ENCODE results near the gene ADARB1. TPM values are rescaled to one million over a fixed set of nuclear protein-coding genes. Genes with fewer than 3 reads are reported as not detected.

The ADARB1 gene
- total RNA-seq, 1 donor from 2014 or later, result 35.0 TPM

- intact Hi-C loops (cut with DNase I), result no loop called here
- no peak for DNase-seq (ENCODE audit: low spot score)
These were observed 94.6 kb downstream of the ADARB1 start for GRCh38 chr21:45169001-45169400.

DNA sequence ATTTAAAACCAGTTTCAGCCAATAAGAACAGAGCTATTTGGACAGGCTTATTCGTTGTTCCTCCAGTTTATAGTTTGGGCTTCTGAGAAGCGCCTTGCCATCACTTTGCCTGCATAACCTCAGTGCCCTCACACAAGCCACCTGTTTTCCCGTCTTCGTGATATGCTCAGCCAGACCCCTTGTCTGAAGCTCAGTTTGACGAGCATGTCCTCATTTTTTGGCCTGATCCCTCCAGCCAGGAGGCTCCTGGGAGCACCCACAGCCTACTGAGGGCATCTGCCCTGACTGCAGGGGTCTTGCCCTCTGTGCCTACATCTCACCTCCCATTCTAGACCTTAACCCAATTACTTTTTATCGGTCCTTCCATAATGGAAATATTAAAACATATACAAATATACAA lies 95.3 kb downstream of the ADARB1 start:
- no peak for DNase-seq (ENCODE audit: low spot score)
- intact Hi-C loops (cut with DNase I), result loop anchor here (10.0 kb wide), 1 partner anchor 605 kb away; no protein-coding TSS in a partner anchor
- no peak for ATAC-seq

More at GRCh38 chr21:45169001-45169400, 94.6 kb downstream of the ADARB1 start:
- no peak for ATAC-seq

GRCh38 chr21:45170987-45171386 lies 96.6 kb downstream of the ADARB1 start:
- intact Hi-C loops (cut with DNase I), result loop anchor here (10.0 kb wide), 1 partner anchor 604 kb away; no protein-coding TSS in a partner anchor
- DNase-seq (ENCODE audit: low spot score), result no peak
- ATAC-seq, result no peak

- no peak for ATAC-seq
- intact Hi-C loops (cut with DNase I), result loop anchor here (10.0 kb wide), 1 partner anchor 602 kb away; no protein-coding TSS in a partner anchor
- DNase-seq (ENCODE audit: low spot score), result no peak
These were observed 98.0 kb downstream of the ADARB1 start for GRCh38 chr21:45172420-45172819.

DNA sequence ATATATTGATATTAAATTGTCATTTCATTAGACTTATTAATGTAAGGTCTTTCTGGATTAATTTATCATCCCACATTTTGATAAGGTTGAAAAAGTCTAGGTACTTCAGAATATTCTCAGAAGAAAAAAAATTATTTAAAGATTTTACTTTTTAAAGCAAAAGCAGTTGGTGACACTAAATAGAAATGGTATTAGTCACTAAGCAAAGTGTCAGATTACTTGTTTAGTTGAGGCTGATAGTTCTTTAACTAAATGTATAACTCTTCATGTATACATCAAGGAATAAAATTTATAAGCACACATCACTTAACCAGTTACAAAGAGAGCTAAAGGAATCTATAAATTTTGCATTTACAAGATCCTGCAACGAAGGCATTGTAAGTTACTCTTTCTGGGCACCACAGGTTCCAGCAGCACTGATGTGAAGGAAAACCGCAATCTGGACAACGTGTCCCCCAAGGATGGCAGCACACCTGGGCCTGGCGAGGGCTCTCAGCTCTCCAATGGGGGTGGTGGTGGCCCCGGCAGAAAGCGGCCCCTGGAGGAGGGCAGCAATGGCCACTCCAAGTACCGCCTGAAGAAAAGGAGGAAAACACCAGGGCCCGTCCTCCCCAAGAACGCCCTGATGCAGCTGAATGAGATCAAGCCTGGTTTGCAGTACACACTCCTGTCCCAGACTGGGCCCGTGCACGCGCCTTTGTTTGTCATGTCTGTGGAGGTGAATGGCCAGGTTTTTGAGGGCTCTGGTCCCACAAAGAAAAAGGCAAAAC lies 101.1 kb downstream of the ADARB1 start:
- ATAC-seq, result no peak

GRCh38 chr21:45176141-45176540 lies 101.8 kb downstream of the ADARB1 start:
- DNase-seq (ENCODE audit: low spot score) (no peak), ATAC-seq (no peak)
- intact Hi-C loops (cut with DNase I), result loop anchor here (10.0 kb wide), 1 partner anchor 599 kb away; no protein-coding TSS in a partner anchor

More for the DNA sequence above, 101.1 kb downstream of the ADARB1 start:
- intact Hi-C loops (cut with DNase I), result loop anchor here (10.0 kb wide), 1 partner anchor 599 kb away; no protein-coding TSS in a partner anchor
- no peak for DNase-seq (ENCODE audit: low spot score)

DNA sequence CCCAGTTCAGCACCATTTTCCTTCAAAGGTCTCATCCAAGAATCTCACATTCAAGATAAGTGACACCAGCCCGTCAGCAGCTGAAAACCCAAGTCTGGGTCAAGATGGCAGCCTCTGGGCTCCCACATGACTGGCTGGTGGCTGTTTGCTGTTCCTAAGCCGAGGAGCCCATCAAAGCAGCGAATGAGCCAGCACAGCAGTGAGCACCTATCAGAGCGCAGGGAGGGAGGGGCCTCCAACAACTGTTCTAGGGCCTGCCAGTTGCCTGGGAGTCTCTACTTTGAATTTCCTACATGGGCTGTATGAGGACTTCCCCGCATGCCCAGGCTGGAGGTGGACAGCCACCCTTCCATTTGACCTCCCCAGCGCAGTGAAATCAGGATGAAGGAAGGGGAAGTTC lies 102.7 kb downstream of the ADARB1 start:
- DNase-seq (ENCODE audit: low spot score) (no peak), ATAC-seq (no peak)
- intact Hi-C loops (cut with DNase I), result loop anchor here (10.0 kb wide), 1 partner anchor 598 kb away; no protein-coding TSS in a partner anchor

DNA sequence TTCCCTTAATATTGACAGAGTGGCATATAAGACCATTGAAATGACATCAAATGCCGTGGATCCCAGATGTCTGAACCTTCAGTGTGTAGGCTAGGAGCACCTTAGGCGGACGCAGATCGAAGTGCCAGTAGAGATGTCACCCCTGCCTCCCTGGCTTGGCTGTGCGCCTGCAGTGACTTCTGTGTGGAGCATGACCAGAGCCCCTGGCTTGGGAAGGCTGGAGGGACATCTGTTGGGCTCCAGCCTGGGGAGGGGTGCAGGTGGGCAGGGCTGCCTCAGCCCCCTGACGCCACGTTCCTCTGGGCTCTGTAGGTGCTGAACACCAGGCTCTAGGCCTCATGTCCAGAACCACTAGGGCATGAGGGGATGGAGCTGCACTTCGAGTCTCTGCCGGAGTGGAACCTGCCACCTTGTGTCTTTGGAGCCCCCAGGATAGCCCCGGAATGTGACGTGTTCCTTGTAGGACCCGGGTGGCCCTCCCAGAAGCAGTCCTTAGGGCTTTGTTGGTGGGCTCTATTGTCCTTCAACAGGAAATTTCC lies 103.8 kb downstream of the ADARB1 start:
- ATAC-seq (no peak), DNase-seq (ENCODE audit: low spot score) (no peak)
- intact Hi-C loops (cut with DNase I), result loop anchor here (10.0 kb wide), 1 partner anchor 597 kb away; no protein-coding TSS in a partner anchor

DNA sequence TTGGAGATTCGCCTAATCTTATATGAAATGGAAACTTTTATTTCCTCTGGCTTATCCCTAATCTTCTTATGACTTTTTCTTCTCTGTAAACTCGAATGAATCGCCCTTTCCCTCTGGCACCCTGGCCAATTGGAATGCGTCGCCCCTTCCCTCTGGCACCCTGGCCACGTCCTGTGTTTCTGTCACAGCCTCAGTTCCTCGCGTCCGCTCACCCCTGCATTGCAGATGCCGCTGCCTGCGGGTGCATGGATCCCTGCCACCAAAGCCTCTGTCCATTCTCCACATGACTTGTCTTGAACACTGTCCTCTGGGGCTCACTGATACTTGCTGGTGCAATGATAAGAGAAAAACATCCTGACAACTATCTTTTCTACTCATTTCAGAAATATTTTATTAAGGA lies 104.6 kb downstream of the ADARB1 start:
- DNase-seq (ENCODE audit: low spot score) (no peak), ATAC-seq (no peak)
- intact Hi-C loops (cut with DNase I), result loop anchor here (10.0 kb wide), 1 partner anchor 596 kb away; no protein-coding TSS in a partner anchor

- intact Hi-C loops (cut with DNase I), result loop anchor here (10.0 kb wide), 1 partner anchor 595 kb away; no protein-coding TSS in a partner anchor
- ATAC-seq (no peak), DNase-seq (ENCODE audit: low spot score) (no peak)
These were observed 105.3 kb downstream of the ADARB1 start for GRCh38 chr21:45179568-45180245.

GRCh38 chr21:45180246-45180599 lies 105.8 kb downstream of the ADARB1 start:
- no peak for DNase-seq (ENCODE audit: low spot score)
- intact Hi-C loops (cut with DNase I), result no loop called here
- no peak for ATAC-seq

- DNase-seq (ENCODE audit: low spot score) (no peak), ATAC-seq (no peak)
- intact Hi-C loops (cut with DNase I), result no loop called here
These were observed 108.6 kb downstream of the ADARB1 start for GRCh38 chr21:45182958-45183357.

DNA sequence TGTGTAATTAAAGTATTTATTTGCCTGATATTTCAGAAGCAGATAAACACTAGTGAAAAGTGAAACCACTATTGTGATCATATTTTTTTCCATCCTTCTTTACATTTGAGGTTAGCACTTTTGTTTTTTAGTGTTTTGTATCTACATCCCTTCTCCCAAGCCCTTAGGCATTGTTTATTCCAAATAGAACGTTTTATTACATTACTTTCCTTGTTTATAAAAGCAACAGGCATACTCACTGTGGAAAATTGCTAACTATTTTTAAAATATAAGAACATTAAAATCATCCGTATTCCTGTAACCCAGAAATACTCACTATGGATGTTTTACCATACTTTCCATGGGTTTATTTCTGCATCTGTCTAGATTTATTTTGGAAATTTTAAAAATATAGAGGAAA lies 109.5 kb downstream of the ADARB1 start:
- intact Hi-C loops (cut with DNase I), result no loop called here
- ATAC-seq (no peak), DNase-seq (ENCODE audit: low spot score) (no peak)

DNA sequence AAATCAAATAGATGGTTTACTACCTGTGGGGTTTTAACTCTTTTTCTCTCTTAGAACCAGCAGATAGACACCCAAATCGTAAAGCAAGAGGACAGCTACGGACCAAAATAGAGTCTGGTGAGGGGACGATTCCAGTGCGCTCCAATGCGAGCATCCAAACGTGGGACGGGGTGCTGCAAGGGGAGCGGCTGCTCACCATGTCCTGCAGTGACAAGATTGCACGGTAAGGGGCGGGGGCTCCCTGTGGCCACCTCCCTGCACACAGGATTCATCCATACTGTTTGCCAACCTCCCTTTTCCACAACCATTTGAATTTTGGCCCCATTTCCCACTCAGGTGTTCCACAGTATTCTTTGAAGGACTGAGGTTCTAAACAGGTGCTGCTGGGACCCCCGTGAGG lies 110.5 kb downstream of the ADARB1 start:
- DNase-seq (ENCODE audit: low spot score) (no peak), ATAC-seq (no peak)
- intact Hi-C loops (cut with DNase I), result no loop called here

DNA sequence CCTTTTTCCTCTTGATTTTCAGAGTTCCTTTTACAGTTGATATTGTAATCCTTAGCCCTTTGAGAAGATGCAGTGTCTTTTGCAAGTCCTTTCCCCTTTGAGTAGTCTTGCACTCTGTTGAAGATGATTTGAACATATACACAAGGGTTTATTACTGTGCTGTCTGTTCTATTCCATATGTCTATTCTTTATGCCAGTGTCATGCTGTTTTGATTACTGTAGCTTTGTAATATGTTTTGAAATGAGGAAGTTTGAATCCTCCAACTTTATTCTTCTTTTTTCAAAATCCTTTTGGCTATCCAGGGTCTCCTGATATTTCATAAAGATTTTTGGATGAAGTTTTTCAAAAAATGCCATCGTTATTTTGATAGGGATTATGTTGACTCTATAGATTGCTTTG lies 112.3 kb downstream of the ADARB1 start:
- intact Hi-C loops (cut with DNase I), result no loop called here
- DNase-seq (ENCODE audit: low spot score), result no peak
- ATAC-seq, result no peak

- DNase-seq (ENCODE audit: low spot score), result no peak
- ATAC-seq, result no peak
- intact Hi-C loops (cut with DNase I), result no loop called here
These were observed 113.3 kb downstream of the ADARB1 start for GRCh38 chr21:45187646-45188045.

DNA sequence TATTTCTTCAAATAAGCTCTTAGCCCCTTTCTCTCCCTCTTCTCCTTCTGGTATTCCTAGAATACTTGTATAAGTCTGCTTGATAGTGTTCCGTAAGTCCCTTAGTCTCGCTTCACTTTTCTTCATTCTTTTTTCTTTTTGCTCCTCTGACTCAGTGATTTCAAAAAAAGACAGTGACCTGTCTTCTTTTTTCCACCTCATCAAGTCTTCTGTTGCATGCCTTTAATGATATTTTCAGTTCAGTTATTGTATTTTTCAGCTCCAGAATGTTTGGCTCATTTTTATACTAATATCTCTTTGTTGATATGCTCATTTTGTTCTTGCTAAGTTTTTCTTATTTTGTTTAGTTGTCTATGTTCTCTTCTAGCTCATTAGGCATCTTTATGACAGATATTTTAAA lies 115.6 kb downstream of the ADARB1 start:
- DNase-seq (ENCODE audit: low spot score), result no peak
- intact Hi-C loops (cut with DNase I), result no loop called here
- no peak for ATAC-seq

GRCh38 chr21:45192332-45192731 lies 118.0 kb downstream of the ADARB1 start:
- intact Hi-C loops (cut with DNase I), result no loop called here
- no peak for ATAC-seq
- no peak for DNase-seq (ENCODE audit: low spot score)

DNA sequence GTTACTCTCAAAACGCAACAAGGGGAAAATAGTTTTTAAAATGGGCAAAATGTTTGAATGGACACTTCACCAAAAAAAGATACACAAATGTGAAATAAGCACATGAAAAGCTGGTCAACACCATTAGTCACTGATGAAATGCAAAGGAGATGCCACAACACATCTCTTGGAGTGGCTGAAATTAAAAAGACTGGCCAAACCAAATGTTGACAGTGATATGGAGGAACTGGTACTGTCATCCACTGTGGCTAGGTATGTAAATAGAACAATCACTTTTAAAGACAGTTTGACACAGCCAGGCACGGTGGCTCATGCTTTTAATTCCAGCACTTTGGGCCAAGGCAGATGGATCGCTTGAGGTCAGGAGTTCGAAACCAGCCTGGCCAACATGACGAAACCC lies 122.2 kb downstream of the ADARB1 start:
- DNase-seq (ENCODE audit: low spot score) (no peak), ATAC-seq (no peak)
- intact Hi-C loops (cut with DNase I), result no loop called here

GRCh38 chr21:45199201-45199600 lies 124.8 kb downstream of the ADARB1 start:
- DNase-seq (ENCODE audit: low spot score) (no peak), ATAC-seq (no peak)
- intact Hi-C loops (cut with DNase I), result no loop called here

All from sciatic nerve (tissue), 2 donors.